Panc1 (cell line): Measurements from ENCODE around the gene INPP5A.

Source experiments
- CTCF ChIP-seq: fragments of 450-650 bp; IDR thresholded peaks from 2 replicates; pipeline ENCODE4 v1.5.1; 2017; ENCODE audit warnings: mild to moderate bottlenecking
- POLR2AphosphoS5 ChIP-seq: IDR thresholded peaks from 2 replicates; pipeline ENCODE4 v1.6.1; 2012; ENCODE audit warnings: mild to moderate bottlenecking, low read depth, low read length, moderate library complexity
- SIN3A ChIP-seq: IDR thresholded peaks from 2 replicates; pipeline ENCODE4 v1.6.1; 2012; ENCODE audit warnings: low read depth, mild to moderate bottlenecking, low read length, moderate library complexity, borderline replicate concordance; ENCODE audit not compliant: insufficient read depth

- TF ChIP-seq CTCF (no peak), POLR2AphosphoS5 (no peak), SIN3A (no peak)
These were observed 114.0 kb downstream of the INPP5A start for GRCh38 chr10:132651511-132652029.
